Lower leg skin (tissue), 3 donors: Measurements from ENCODE around the gene ERCC2.

Source experiments
- POLR2A ChIP-seq, 2 donors: fragments of 450-650 bp; IDR thresholded peaks; one replicate each; pipeline ENCODE4 v1.6.1; 2016 to 2017; ENCODE audit warnings: antibody characterized with exemption in 2 of 2, mild to moderate bottlenecking in 1 of 2, moderate library complexity in 1 of 2
- TF ChIP-seq, protein P1 (sequence below), 3 donors: fragments of 450-650 bp; IDR thresholded peaks; one replicate each; pipeline ENCODE4 v1.5.1; 2016; ENCODE audit warnings: antibody characterized with exemption in 3 of 3, mild to moderate bottlenecking in 3 of 3, moderate library complexity in 2 of 3

DNA sequence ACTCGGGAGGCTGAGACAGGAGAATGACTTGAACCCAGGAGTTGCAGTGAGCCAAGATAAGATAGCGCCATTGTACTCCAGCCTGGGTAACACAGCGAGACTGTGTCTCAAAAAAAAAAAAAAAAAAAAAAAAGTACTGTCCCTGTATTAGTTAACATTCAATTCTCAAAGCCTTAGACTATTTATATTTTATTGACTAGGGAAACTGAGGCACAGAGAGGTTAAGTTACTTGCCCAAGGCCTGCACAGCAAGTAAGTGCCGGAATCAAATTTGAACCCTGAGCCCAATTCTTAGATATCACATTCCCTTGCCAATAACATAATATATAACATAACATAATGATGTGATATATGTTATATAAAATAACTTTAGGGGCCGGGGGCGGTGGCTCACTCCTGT lies 30.7 kb downstream of the ERCC2 start:
- TF ChIP-seq POLR2A (IDR thresholded peaks at IDR 0.05), result no peak
- TF ChIP-seq, protein P1, sequence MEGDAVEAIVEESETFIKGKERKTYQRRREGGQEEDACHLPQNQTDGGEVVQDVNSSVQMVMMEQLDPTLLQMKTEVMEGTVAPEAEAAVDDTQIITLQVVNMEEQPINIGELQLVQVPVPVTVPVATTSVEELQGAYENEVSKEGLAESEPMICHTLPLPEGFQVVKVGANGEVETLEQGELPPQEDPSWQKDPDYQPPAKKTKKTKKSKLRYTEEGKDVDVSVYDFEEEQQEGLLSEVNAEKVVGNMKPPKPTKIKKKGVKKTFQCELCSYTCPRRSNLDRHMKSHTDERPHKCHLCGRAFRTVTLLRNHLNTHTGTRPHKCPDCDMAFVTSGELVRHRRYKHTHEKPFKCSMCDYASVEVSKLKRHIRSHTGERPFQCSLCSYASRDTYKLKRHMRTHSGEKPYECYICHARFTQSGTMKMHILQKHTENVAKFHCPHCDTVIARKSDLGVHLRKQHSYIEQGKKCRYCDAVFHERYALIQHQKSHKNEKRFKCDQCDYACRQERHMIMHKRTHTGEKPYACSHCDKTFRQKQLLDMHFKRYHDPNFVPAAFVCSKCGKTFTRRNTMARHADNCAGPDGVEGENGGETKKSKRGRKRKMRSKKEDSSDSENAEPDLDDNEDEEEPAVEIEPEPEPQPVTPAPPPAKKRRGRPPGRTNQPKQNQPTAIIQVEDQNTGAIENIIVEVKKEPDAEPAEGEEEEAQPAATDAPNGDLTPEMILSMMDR (IDR thresholded peaks at IDR 0.05), result no peak
